ENCODE measurements around the gene CDH23.

CDH23 gene

DNA sequence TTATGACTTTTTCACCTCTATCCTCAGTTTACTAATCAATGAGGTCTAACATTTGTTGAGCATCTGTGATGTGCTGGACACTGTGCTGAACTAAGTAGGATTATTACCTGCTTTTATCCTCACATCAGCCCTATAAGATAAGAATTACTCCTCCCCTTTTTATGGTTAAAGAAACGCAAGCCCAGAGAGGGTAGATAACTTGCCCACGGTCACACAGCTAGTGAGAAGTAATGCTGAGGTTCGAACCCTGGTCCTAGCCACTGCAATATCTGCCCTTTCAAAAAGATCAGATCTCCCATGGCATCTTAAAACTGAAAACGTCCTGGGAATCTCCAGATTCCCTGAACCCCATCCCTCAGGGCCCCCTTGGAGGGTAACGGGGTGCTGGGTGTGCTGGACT, 204.6 kb downstream of the CDH23 start:
- TF ChIP-seq ZFP30 (CRISPR knock-in tag; IDR thresholded peaks at IDR 0.05) (no peak), CSDC2 (CRISPR knock-in tag; IDR thresholded peaks at IDR 0.05) (no peak), BACH2 (CRISPR knock-in tag; IDR thresholded peaks at IDR 0.05; ENCODE audit: borderline replicate concordance) (no peak), ZC3H10 (CRISPR knock-in tag; IDR thresholded peaks at IDR 0.05) (no peak), ZNF565 (CRISPR knock-in tag; conservative IDR thresholded peaks at IDR 0.05; ENCODE audit: low read depth) (no peak), OSR1 (CRISPR knock-in tag; IDR thresholded peaks at IDR 0.05) (no peak), ZFP3 (CRISPR knock-in tag; IDR thresholded peaks at IDR 0.05) (no peak), GLIS3 (CRISPR knock-in tag; IDR thresholded peaks at IDR 0.05) (no peak), PPARA (CRISPR knock-in tag; IDR thresholded peaks at IDR 0.05; ENCODE audit: borderline replicate concordance) (no peak), RARB (CRISPR knock-in tag; IDR thresholded peaks at IDR 0.05) (no peak), SNAI2 (CRISPR knock-in tag; IDR thresholded peaks at IDR 0.05) (no peak), TCF4 (CRISPR knock-in tag; IDR thresholded peaks at IDR 0.05; ENCODE audit: borderline replicate concordance) (no peak), ZNF8 (CRISPR knock-in tag; IDR thresholded peaks at IDR 0.05) (no peak)
- TF ChIP-seq, protein P1, sequence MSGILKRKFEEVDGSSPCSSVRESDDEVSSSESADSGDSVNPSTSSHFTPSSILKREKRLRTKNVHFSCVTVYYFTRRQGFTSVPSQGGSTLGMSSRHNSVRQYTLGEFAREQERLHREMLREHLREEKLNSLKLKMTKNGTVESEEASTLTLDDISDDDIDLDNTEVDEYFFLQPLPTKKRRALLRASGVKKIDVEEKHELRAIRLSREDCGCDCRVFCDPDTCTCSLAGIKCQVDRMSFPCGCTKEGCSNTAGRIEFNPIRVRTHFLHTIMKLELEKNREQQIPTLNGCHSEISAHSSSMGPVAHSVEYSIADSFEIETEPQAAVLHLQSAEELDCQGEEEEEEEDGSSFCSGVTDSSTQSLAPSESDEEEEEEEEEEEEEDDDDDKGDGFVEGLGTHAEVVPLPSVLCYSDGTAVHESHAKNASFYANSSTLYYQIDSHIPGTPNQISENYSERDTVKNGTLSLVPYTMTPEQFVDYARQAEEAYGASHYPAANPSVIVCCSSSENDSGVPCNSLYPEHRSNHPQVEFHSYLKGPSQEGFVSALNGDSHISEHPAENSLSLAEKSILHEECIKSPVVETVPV (CRISPR knock-in tag; IDR thresholded peaks at IDR 0.05): no peak
- TF ChIP-seq, protein P2, sequence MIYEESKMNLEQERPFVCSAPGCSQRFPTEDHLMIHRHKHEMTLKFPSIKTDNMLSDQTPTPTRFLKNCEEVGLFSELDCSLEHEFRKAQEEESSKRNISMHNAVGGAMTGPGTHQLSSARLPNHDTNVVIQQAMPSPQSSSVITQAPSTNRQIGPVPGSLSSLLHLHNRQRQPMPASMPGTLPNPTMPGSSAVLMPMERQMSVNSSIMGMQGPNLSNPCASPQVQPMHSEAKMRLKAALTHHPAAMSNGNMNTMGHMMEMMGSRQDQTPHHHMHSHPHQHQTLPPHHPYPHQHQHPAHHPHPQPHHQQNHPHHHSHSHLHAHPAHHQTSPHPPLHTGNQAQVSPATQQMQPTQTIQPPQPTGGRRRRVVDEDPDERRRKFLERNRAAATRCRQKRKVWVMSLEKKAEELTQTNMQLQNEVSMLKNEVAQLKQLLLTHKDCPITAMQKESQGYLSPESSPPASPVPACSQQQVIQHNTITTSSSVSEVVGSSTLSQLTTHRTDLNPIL (CRISPR knock-in tag; IDR thresholded peaks at IDR 0.05; ENCODE audit: low read depth): no peak
- TF ChIP-seq, protein P3, sequence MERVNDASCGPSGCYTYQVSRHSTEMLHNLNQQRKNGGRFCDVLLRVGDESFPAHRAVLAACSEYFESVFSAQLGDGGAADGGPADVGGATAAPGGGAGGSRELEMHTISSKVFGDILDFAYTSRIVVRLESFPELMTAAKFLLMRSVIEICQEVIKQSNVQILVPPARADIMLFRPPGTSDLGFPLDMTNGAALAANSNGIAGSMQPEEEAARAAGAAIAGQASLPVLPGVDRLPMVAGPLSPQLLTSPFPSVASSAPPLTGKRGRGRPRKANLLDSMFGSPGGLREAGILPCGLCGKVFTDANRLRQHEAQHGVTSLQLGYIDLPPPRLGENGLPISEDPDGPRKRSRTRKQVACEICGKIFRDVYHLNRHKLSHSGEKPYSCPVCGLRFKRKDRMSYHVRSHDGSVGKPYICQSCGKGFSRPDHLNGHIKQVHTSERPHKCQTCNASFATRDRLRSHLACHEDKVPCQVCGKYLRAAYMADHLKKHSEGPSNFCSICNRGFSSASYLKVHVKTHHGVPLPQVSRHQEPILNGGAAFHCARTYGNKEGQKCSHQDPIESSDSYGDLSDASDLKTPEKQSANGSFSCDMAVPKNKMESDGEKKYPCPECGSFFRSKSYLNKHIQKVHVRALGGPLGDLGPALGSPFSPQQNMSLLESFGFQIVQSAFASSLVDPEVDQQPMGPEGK (CRISPR knock-in tag; IDR thresholded peaks at IDR 0.05; ENCODE audit: borderline replicate concordance): no peak
- TF ChIP-seq, protein P4, sequence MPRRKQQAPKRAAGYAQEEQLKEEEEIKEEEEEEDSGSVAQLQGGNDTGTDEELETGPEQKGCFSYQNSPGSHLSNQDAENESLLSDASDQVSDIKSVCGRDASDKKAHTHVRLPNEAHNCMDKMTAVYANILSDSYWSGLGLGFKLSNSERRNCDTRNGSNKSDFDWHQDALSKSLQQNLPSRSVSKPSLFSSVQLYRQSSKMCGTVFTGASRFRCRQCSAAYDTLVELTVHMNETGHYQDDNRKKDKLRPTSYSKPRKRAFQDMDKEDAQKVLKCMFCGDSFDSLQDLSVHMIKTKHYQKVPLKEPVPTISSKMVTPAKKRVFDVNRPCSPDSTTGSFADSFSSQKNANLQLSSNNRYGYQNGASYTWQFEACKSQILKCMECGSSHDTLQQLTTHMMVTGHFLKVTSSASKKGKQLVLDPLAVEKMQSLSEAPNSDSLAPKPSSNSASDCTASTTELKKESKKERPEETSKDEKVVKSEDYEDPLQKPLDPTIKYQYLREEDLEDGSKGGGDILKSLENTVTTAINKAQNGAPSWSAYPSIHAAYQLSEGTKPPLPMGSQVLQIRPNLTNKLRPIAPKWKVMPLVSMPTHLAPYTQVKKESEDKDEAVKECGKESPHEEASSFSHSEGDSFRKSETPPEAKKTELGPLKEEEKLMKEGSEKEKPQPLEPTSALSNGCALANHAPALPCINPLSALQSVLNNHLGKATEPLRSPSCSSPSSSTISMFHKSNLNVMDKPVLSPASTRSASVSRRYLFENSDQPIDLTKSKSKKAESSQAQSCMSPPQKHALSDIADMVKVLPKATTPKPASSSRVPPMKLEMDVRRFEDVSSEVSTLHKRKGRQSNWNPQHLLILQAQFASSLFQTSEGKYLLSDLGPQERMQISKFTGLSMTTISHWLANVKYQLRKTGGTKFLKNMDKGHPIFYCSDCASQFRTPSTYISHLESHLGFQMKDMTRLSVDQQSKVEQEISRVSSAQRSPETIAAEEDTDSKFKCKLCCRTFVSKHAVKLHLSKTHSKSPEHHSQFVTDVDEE (CRISPR knock-in tag; IDR thresholded peaks at IDR 0.05): no peak
- TF ChIP-seq, protein P5, sequence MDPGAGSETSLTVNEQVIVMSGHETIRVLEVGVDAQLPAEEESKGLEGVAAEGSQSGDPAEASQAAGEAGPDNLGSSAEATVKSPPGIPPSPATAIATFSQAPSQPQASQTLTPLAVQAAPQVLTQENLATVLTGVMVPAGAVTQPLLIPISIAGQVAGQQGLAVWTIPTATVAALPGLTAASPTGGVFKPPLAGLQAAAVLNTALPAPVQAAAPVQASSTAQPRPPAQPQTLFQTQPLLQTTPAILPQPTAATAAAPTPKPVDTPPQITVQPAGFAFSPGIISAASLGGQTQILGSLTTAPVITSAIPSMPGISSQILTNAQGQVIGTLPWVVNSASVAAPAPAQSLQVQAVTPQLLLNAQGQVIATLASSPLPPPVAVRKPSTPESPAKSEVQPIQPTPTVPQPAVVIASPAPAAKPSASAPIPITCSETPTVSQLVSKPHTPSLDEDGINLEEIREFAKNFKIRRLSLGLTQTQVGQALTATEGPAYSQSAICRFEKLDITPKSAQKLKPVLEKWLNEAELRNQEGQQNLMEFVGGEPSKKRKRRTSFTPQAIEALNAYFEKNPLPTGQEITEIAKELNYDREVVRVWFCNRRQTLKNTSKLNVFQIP (CRISPR knock-in tag; IDR thresholded peaks at IDR 0.05; ENCODE audit: borderline replicate concordance, low read depth): no peak
- ATAC-seq: no peak; the same call in 2 of the 3 replicates

DNA sequence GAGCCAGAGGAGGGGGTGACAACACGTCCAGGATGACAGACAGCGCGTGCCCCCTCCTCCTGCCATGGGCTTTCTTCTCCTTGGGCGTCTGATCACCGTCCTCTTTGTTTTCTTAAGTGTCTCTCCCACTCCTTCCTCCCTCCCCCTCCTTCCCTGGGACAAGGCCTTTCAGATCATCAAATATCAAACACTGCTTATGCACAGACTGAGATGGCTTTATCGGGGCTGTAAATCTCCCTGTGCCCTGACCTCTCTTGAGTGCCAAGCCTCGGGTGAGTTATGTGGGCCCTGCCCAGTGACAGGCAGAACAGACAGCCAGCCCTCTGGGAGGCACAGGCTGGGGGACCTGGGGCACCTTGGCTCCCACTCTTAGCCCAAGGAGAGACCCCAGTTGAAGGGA, 206.4 kb downstream of the CDH23 start:
- no peak for TF ChIP-seq TCF4 (CRISPR knock-in tag; IDR thresholded peaks at IDR 0.05; ENCODE audit: borderline replicate concordance)
- TF ChIP-seq, protein P5 (CRISPR knock-in tag; IDR thresholded peaks at IDR 0.05; ENCODE audit: borderline replicate concordance, low read depth): no peak
- TF ChIP-seq RARB (CRISPR knock-in tag; IDR thresholded peaks at IDR 0.05): no peak
- TF ChIP-seq, protein P2 (CRISPR knock-in tag; IDR thresholded peaks at IDR 0.05; ENCODE audit: low read depth): no peak
- no peak for TF ChIP-seq ZC3H10 (CRISPR knock-in tag; IDR thresholded peaks at IDR 0.05)
- no peak for TF ChIP-seq ARNTL (CRISPR knock-in tag; IDR thresholded peaks at IDR 0.05; ENCODE audit: borderline replicate concordance, low read depth)
- TF ChIP-seq GLIS3 (CRISPR knock-in tag; IDR thresholded peaks at IDR 0.05): no peak
- TF ChIP-seq SNAI2 (CRISPR knock-in tag; IDR thresholded peaks at IDR 0.05): no peak
- TF ChIP-seq ZNF70 (CRISPR knock-in tag; IDR thresholded peaks at IDR 0.05): no peak
- TF ChIP-seq CSDC2 (CRISPR knock-in tag; IDR thresholded peaks at IDR 0.05): no peak
- TF ChIP-seq TOX (CRISPR knock-in tag; IDR thresholded peaks at IDR 0.05; ENCODE audit: borderline replicate concordance): no peak
- no peak for TF ChIP-seq ZFP3 (CRISPR knock-in tag; IDR thresholded peaks at IDR 0.05)
- ATAC-seq: no peak
